Stimulated activated naive CD8-positive, alpha-beta T cell treated with anti-CD3 and anti-CD28 coated beads, Interleukin-15, Interleukin-2, amounts not matched to agents 100 U/mL and 50 U/mL, for 24 hours (primary cell): Measurements from ENCODE around the gene FZD4.

Experiments used
- ATAC-seq: fragments of 150-1000 bp; cut with Tn5 transposase; one replicate; pipeline ENCODE4 v1.10.0; 2021
- DNase-seq: peaks from one replicate; pipeline ENCODE4 v3.0.0; 2021

The FZD4 gene

GRCh38 chr11:86906198-86906597 lies 49.0 kb downstream of the FZD4 start:
- ATAC-seq: no peak
- DNase-seq: no peak

GRCh38 chr11:86905252-86905651 lies 49.9 kb downstream of the FZD4 start:
- DNase-seq (no peak), ATAC-seq (no peak)

GRCh38 chr11:86904001-86904400 lies 51.2 kb downstream of the FZD4 start:
- ATAC-seq (no peak), DNase-seq (no peak)

GRCh38 chr11:86902345-86902744 lies 52.9 kb downstream of the FZD4 start:
- ATAC-seq (no peak), DNase-seq (no peak)

- DNase-seq: no peak
- no peak for ATAC-seq
Observed at GRCh38 chr11:86901599-86901998, 53.6 kb downstream of the FZD4 start.

GRCh38 chr11:86900162-86900561 lies 55.0 kb downstream of the FZD4 start:
- ATAC-seq (no peak), DNase-seq (no peak)

GRCh38 chr11:86898689-86899088 lies 56.5 kb downstream of the FZD4 start:
- no peak for ATAC-seq
- DNase-seq: no peak

GRCh38 chr11:86896441-86896841 lies 58.8 kb downstream of the FZD4 start:
- DNase-seq (no peak), ATAC-seq (no peak)
